CD8-positive, alpha-beta memory T cell (primary cell): ENCODE results near the gene SAMM50. TPM values are rescaled to one million over a fixed set of nuclear protein-coding genes. Genes with fewer than 3 reads are reported as not detected.
A peak's percentile ranks its signal among the peaks of the same experiment; 100 is the strongest.

Experiments used
- CTCF ChIA-PET: fragments of 350-600 bp; sonication (Branson Sonifier 250); formaldehyde crosslinking; loops from one replicate; lab custom pipeline; 2021; ENCODE audit warnings: antibody characterized with exemption; lab: Charles Lee
- POLR2A ChIA-PET: fragments of 350-600 bp; sonication (Branson Sonifier 250); formaldehyde crosslinking; loops from one replicate; lab custom pipeline; 2021; ENCODE audit warnings: antibody characterized with exemption; lab: Charles Lee
- DNase-seq, 5 donors: peaks; one replicate each; pipeline versions ENCODE4 v3.0.0 to v3.0.0-alpha.2; 2020 to 2022; ENCODE audit warnings: mixed read lengths in 1 of 5
- H3K27ac ChIP-seq: one replicate; pipeline ENCODE4 v1.7.0; 2013; ENCODE audit warnings: low read depth, mild to moderate bottlenecking, low read length, moderate library complexity
- H3K27me3 ChIP-seq: 2 replicates; pipeline ENCODE4 v1.7.0; 2013; ENCODE audit warnings: low read length, mild to moderate bottlenecking; ENCODE audit not compliant: insufficient read depth, poor library complexity, severe bottlenecking
- H3K36me3 ChIP-seq: 2 replicates; pipeline ENCODE4 v1.7.0; 2013; ENCODE audit warnings: mild to moderate bottlenecking, low read length, moderate library complexity; ENCODE audit not compliant: insufficient read depth
- H3K4me1 ChIP-seq: 2 replicates; pipeline ENCODE4 v1.7.0; 2013; ENCODE audit warnings: mild to moderate bottlenecking, low read length, moderate library complexity; ENCODE audit not compliant: insufficient read depth
- H3K4me3 ChIP-seq: 2 replicates; pipeline ENCODE4 v1.7.0; 2013; ENCODE audit warnings: mild to moderate bottlenecking, low read length
- H3K9me3 ChIP-seq: 2 replicates; pipeline ENCODE4 v1.7.0; 2013; ENCODE audit warnings: mild to moderate bottlenecking, low read length
- H3K27ac Mint-ChIP-seq, 8 donors: one replicate each; pipeline ENCODE4 v1.8.0; 2020 to 2021; ENCODE audit warnings: mixed read lengths in 8 of 8, mild to moderate bottlenecking in 6 of 8, inconsistent platforms in 3 of 8, moderate library complexity in 3 of 8
- H3K27me3 Mint-ChIP-seq, 2 donors: one replicate each; pipeline ENCODE4 v1.8.0; 2020 to 2021; ENCODE audit warnings: mixed read lengths in 2 of 2, mild to moderate bottlenecking in 1 of 2, moderate library complexity in 1 of 2
- H3K36me3 Mint-ChIP-seq, 3 donors: one replicate each; pipeline ENCODE4 v1.8.0; 2020 to 2021; ENCODE audit warnings: mixed read lengths in 3 of 3, inconsistent platforms in 1 of 3, mild to moderate bottlenecking in 1 of 3
- H3K4me1 Mint-ChIP-seq, 3 donors: one replicate each; pipeline ENCODE4 v1.8.0; 2020 to 2021; ENCODE audit warnings: mixed read lengths in 3 of 3, inconsistent platforms in 1 of 3, mild to moderate bottlenecking in 1 of 3
- H3K4me3 Mint-ChIP-seq, 7 donors: one replicate each; pipeline ENCODE4 v1.8.0; 2020 to 2021; ENCODE audit warnings: mixed read lengths in 7 of 7, mild to moderate bottlenecking in 6 of 7, moderate library complexity in 4 of 7, inconsistent platforms in 2 of 7
- H3K9me3 Mint-ChIP-seq, 5 donors: one replicate each; pipeline ENCODE4 v1.8.0; 2020 to 2022; ENCODE audit warnings: mixed read lengths in 5 of 5, mild to moderate bottlenecking in 3 of 5, moderate library complexity in 2 of 5, inconsistent platforms in 1 of 5
- polyA plus RNA-seq: library from polyadenylated mRNA; unstranded; fragments of 300-500 nt; fragmentation: Illumina TruSeq; gene quantifications from one replicate; pipeline ENCODE4 v1.2.3, GENCODE V29; 2021
- total RNA-seq, 2 experiments: library from RNA; stranded (reverse); gene quantifications; one replicate each; pipeline ENCODE4 v1.2.3, GENCODE V29; 2021

The SAMM50 gene
- total and polyA plus RNA-seq, 3 experiments from 2014 or later: 58.8 to 67.2 (median 61.3) TPM

DNA sequence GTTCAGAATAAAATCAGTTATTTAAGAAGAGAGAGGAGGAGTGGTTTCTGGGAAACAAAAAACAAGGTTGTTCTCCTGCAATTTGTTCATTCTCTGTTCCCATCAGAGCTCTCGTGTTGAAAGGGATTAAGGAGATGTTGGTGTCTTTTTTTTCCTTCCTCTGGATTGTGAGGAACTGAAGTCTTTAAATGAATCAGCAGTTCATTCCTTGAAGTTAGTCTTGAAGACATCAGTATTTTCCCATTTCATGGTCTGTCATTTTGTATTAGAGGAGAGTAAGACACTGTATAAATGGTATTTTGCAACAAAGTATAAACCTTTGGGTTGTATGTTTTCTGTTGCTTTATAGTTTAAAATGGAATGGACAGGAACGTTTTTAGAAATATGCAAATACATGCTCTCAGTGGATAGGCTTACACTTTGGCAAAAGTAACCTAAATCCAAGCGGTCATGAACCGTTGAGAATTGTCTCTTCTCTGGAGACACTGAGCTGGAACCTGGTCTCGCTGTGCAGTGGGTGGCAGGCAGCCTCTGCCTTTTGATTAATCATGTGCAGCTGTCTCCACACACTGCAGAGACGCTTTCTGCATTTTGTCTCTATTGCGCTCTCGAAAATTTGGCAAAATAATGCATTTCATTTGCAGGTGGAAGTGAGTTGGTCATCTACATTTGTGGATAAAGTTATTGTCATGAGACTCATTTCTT, 33.0 kb downstream of the SAMM50 start:
- peak overlapping the region in 3 of 8 donors; percentile 17 to 69 (median 66) for H3K27ac Mint-ChIP-seq

DNA sequence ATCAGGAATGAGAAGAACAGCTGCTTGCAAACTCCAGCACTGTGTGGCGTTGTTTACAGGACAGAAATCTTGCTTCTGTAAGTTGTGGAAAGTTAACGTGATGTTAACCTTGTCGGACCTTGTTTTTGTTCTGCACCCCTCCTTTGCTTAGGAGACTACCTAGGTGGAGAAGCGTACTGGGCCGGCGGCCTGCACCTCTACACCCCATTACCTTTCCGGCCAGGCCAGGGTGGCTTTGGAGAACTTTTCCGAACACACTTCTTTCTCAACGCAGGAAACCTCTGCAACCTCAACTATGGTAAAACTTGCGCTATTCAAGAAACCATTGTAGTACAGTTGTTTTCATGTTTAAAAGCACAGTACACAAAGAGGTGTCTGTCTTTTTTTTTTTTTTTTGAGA, 33.7 kb downstream of the SAMM50 start:
- H3K27me3 ChIP-seq: no peaks in the 10 kb centered on the region
- no peaks in the 10 kb centered on the region for H3K27me3 Mint-ChIP-seq
- H3K4me1 ChIP-seq: no peaks in the 10 kb centered on the region
- H3K27ac Mint-ChIP-seq: no peak overlapping the region
- H3K9me3 Mint-ChIP-seq: no peaks in the 10 kb centered on the region
- ChIA-PET CTCF (interaction anchor here (1.7 kb wide), 1 partner anchor 636 kb away, joined by 5 read pairs; no protein-coding TSS in a partner anchor), POLR2A (no interaction called here)
- H3K4me1 Mint-ChIP-seq: peaks cover 5 to 10% (median 8%) of the 10 kb centered on the region in 3 donors
- peaks cover 36% of the 10 kb centered on the region for H3K36me3 ChIP-seq
- no peak overlapping the region for H3K27ac ChIP-seq
- H3K36me3 Mint-ChIP-seq: peaks cover 6 to 92% (median 29%) of the 10 kb centered on the region in 3 donors
- no peak overlapping the region for H3K4me3 ChIP-seq
- no peak overlapping the region for H3K4me3 Mint-ChIP-seq
- DNase-seq: no peak
- H3K9me3 ChIP-seq: no peaks in the 10 kb centered on the region

More for the DNA sequence above, 33.0 kb downstream of the SAMM50 start:
- H3K9me3 ChIP-seq: no peaks in the 10 kb centered on the region
- H3K27me3 ChIP-seq: no peaks in the 10 kb centered on the region
- H3K36me3 Mint-ChIP-seq: peaks cover 10 to 91% (median 35%) of the 10 kb centered on the region in 3 donors
- no peak overlapping the region for H3K4me3 ChIP-seq
- no peak overlapping the region for H3K4me3 Mint-ChIP-seq
- no peak overlapping the region for H3K27ac ChIP-seq
- POLR2A ChIA-PET: no interaction called here
- peaks cover 42% of the 10 kb centered on the region for H3K36me3 ChIP-seq
- DNase-seq: no peak
- H3K4me1 Mint-ChIP-seq: peaks cover 3 to 4% (median 4%) of the 10 kb centered on the region in 3 donors
- H3K9me3 Mint-ChIP-seq: no peaks in the 10 kb centered on the region
- H3K27me3 Mint-ChIP-seq: no peaks in the 10 kb centered on the region
- H3K4me1 ChIP-seq: no peaks in the 10 kb centered on the region
- CTCF ChIA-PET: no interaction called here

DNA sequence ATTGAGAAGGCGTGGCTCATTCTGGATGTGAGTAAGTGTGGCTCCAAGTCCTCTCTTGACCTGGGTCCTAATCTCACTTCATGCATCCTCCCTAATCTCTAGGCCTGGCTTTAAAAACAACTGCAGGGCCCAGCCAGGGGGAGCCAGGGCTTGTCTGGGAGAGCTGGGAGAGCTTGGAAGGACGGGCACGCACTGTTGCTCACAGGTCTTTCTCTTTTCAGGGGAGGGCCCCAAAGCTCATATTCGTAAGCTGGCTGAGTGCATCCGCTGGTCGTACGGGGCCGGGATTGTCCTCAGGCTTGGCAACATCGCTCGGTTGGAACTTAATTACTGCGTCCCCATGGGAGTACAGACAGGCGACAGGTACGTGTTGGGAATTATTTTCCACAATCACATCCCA, 34.8 kb downstream of the SAMM50 start:
- peaks cover 5 to 93% (median 29%) of the 10 kb centered on the region in 3 donors for H3K36me3 Mint-ChIP-seq
- Histone ChIP-seq H3K9me3 (no peaks in the 10 kb centered on the region), H3K36me3 (peaks cover 32% of the 10 kb centered on the region), H3K27ac (no peak overlapping the region), H3K4me3 (no peak overlapping the region), H3K4me1 (peaks cover under 1% of the 10 kb centered on the region), H3K27me3 (no peaks in the 10 kb centered on the region)
- no peak overlapping the region for H3K4me3 Mint-ChIP-seq
- H3K27me3 Mint-ChIP-seq: no peaks in the 10 kb centered on the region
- CTCF ChIA-PET: interaction anchor here (1.0 to 1.7 kb wide), 3 partner anchors 96 to 637 kb away, joined by 4 to 6 read pairs (median 5); no protein-coding TSS in a partner anchor
- H3K9me3 Mint-ChIP-seq: no peaks in the 10 kb centered on the region
- POLR2A ChIA-PET: no interaction called here
- H3K27ac Mint-ChIP-seq: no peak overlapping the region
- H3K4me1 Mint-ChIP-seq: peaks cover 12 to 19% (median 13%) of the 10 kb centered on the region in 3 donors
- no peak for DNase-seq

DNA sequence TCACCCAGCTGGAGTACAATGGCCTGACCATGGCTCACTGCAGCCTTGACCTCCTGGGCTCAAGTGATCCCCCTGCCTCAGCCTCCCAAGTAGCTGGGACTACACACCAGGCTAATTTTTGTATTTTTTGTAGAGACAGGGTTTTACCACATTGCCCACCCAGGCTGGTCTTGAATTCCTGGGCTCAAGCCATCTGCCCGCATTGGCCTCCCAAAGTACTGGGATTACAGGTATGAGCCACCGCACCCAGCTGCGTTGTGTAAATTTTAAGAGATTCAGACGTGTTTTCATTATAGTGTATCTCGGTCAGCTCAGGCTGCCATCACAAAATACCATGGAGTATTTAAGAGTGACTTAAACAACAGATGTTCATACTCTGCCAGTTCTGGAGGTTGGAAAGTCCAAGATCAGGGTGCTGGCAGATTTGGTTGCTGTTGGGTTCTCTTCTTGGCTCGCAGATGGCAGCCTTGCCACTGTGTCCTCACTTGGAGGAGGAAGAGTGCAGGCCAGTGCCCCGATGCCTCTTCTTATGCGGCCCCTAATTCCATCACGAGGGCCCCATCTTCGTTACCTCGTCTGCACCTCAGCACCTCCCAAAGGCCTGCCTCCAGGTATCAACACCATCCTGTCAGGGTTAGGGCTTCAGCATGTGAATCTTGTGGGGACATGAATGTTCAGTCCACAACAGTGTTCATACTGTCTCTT, 36.2 kb downstream of the SAMM50 start:
- POLR2A ChIA-PET: no interaction called here
- CTCF ChIA-PET: interaction anchor here (6.1 kb wide), 1 partner anchor 633 kb away, joined by 105 read pairs; no protein-coding TSS in a partner anchor
- Histone ChIP-seq H3K27me3 (no peaks in the 10 kb centered on the region), H3K4me1 (peaks cover 13% of the 10 kb centered on the region), H3K27ac (no peak overlapping the region), H3K36me3 (peaks cover 25% of the 10 kb centered on the region), H3K9me3 (no peaks in the 10 kb centered on the region), H3K4me3 (no peak overlapping the region)
- DNase-seq: no peak
- Mint-ChIP-seq H3K4me3 (no peak overlapping the region), H3K36me3 (peaks cover 5 to 90% (median 24%) of the 10 kb centered on the region in 3 donors), H3K9me3 (no peaks in the 10 kb centered on the region), H3K27ac (peak overlapping the region in 1 of 8 donors; percentile 50), H3K27me3 (no peaks in the 10 kb centered on the region), H3K4me1 (peaks cover 21 to 33% (median 24%) of the 10 kb centered on the region in 3 donors)

DNA sequence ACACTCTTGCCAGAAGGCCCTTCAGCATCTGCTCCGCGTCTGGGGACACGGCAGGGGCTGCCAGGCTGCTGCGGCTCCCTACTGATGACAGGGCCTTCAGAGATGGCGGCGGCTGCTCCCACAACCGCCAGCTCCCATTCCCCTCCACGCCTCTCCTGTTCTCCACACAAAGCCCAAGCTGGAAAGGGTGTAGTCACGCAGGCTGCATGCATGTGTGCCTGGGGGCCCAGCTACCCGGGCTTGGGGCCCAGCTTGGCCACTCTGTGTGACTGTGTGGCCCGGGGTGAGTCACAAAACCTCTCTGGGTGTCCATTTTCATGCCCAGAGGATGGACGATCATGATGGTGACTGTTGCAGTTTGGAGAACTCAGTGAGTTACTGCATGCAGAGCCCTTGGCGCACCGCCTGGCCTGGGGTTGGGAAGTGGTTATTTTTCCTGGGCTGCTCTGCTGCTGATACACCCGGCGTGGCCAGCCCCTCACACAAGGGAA, 37.1 kb downstream of the SAMM50 start:
- Mint-ChIP-seq H3K4me1 (peaks cover 23 to 39% (median 33%) of the 10 kb centered on the region in 3 donors), H3K36me3 (peaks cover 5 to 88% (median 24%) of the 10 kb centered on the region in 3 donors), H3K4me3 (no peak overlapping the region), H3K27ac (no peak overlapping the region), H3K9me3 (no peaks in the 10 kb centered on the region), H3K27me3 (no peaks in the 10 kb centered on the region)
- H3K4me3 ChIP-seq: no peak overlapping the region
- no peak for DNase-seq
- H3K9me3 ChIP-seq: no peaks in the 10 kb centered on the region
- H3K27me3 ChIP-seq: no peaks in the 10 kb centered on the region
- POLR2A ChIA-PET: no interaction called here
- no peak overlapping the region for H3K27ac ChIP-seq
- H3K4me1 ChIP-seq: peaks cover 17% of the 10 kb centered on the region
- CTCF ChIA-PET: interaction anchor here (1.2 to 6.1 kb wide), 15 partner anchors 10 to 693 kb away, joined by 3 to 105 read pairs (median 9); no protein-coding TSS in a partner anchor
- H3K36me3 ChIP-seq: peaks cover 25% of the 10 kb centered on the region

DNA sequence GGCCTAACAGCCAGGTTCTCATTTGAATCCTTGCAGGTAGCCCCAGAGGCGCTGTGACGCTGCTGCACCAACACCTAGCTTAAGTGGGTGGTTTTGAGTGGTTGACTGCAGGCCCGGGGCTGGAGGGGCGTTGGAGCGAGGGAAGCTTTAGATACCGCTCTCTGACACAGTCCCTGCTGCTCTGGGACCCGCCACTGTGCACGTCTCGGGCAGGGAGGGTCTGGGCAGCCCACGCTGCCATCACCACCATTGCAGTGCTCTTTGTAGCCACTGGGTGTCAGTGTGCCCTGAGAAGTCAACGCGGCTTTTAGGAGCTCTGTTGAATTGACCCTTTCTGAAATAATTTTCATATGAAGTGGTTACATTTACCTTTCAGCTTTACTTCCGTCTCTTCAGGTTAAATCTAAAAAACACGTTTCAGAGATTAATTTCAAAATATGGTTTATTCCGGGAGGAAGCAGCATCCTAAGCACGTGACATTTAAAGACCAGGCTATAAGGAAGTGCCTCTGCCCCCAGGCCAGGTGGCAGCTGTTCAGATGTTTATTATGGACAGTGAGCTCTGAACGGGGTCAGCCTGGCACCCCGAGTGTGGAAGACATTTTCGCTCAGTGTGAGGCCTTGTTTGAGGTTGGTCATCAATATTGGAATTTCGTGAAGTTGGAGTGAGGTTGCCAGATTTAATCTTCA, 38.0 kb downstream of the SAMM50 start:
- H3K27ac ChIP-seq: no peak overlapping the region
- ChIA-PET POLR2A (interaction anchor here (0.6 to 1.0 kb wide), 2 partner anchors 33 to 570 kb away, joined by 3 read pairs; no protein-coding TSS in a partner anchor), CTCF (interaction anchor here (0.6 to 6.1 kb wide), 33 partner anchors 9 to 743 kb away, joined by 3 to 105 read pairs (median 4); partner anchors contain the start of gene SAMM50)
- Mint-ChIP-seq H3K9me3 (no peaks in the 10 kb centered on the region), H3K36me3 (peaks cover 5 to 86% (median 20%) of the 10 kb centered on the region in 3 donors), H3K4me1 (peaks cover 23 to 39% (median 35%) of the 10 kb centered on the region in 3 donors), H3K27me3 (no peaks in the 10 kb centered on the region), H3K27ac (peak overlapping the region; percentile 45 to 97 (median 78)), H3K4me3 (peak overlapping the region in 3 of 7 donors; percentile 31 to 63 (median 48))
- peaks cover 17% of the 10 kb centered on the region for H3K4me1 ChIP-seq
- no peaks in the 10 kb centered on the region for H3K9me3 ChIP-seq
- H3K36me3 ChIP-seq: peaks cover 28% of the 10 kb centered on the region
- no peak overlapping the region for H3K4me3 ChIP-seq
- no peaks in the 10 kb centered on the region for H3K27me3 ChIP-seq
- DNase-seq: peak; percentile 31 to 66 (median 36)

DNA sequence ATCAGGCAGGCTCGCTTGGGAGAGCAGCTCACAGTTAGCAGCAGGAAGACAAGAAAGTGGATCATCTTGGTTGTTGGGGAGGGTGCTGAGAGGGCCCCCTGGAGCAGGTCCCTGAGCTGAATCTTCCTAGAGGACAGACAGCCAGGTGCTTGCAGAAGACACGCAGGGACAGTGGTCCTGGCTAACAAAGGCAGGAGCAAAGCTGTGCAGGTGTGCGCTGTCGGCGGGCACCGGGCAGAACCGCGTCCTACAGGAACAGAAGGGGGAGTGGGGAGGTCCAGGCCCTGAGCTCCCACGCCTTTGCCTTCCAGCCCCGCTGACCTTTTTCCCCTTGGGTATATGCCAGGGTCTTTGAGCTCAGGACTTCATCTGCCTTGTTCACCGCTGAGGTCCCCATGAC, 38.8 kb downstream of the SAMM50 start:
- Mint-ChIP-seq H3K27ac (peak overlapping the region in 6 of 8 donors; percentile 26 to 95 (median 81)), H3K4me1 (peaks cover 23 to 39% (median 35%) of the 10 kb centered on the region in 3 donors), H3K4me3 (peak overlapping the region in 4 of 7 donors; percentile 27 to 85 (median 34)), H3K9me3 (no peaks in the 10 kb centered on the region), H3K27me3 (no peaks in the 10 kb centered on the region), H3K36me3 (peaks cover 5 to 86% (median 15%) of the 10 kb centered on the region in 3 donors)
- POLR2A ChIA-PET: no interaction called here
- no peak for DNase-seq
- H3K4me1 ChIP-seq: peaks cover 17% of the 10 kb centered on the region
- CTCF ChIA-PET: interaction anchor here (0.7 to 6.1 kb wide), 24 partner anchors 9 to 742 kb away, joined by 3 to 105 read pairs (median 6); partner anchors contain the start of gene SAMM50
- H3K27ac ChIP-seq: no peak overlapping the region
- H3K9me3 ChIP-seq: no peaks in the 10 kb centered on the region
- peaks cover 31% of the 10 kb centered on the region for H3K36me3 ChIP-seq
- H3K4me3 ChIP-seq: no peak overlapping the region
- no peaks in the 10 kb centered on the region for H3K27me3 ChIP-seq
